ENCODE measurements around the gene WDR45B.

GRCh38 chr17:82596296-82596695 lies 51.9 kb downstream of the WDR45B start:
- no peak for TF ChIP-seq YY1 (IDR thresholded peaks at IDR 0.05; ENCODE audit: low read depth)
- no peak for TF ChIP-seq CTCF (IDR thresholded peaks at IDR 0.05)
- TF ChIP-seq EZH2phosphoT487 (IDR thresholded peaks at IDR 0.05; ENCODE audit: borderline replicate concordance, low read depth): no peak
- TF ChIP-seq EP300 (IDR thresholded peaks at IDR 0.05; ENCODE audit: borderline replicate concordance in 1 of 2, low read depth in 1 of 2, low read length in 1 of 2): no peak
- no peak for TF ChIP-seq SMC3 (IDR thresholded peaks at IDR 0.05; ENCODE audit: low read depth, low read length)
- TF ChIP-seq TAF1 (IDR thresholded peaks at IDR 0.05; ENCODE audit: borderline replicate concordance, low read depth, low read length): no peak
- TF ChIP-seq RAD21 (IDR thresholded peaks at IDR 0.05; ENCODE audit: low read length): no peak
- TF ChIP-seq POLR2AphosphoS5 (IDR thresholded peaks at IDR 0.05; ENCODE audit: low read depth, low read length): no peak
- TF ChIP-seq CHD2 (IDR thresholded peaks at IDR 0.05; ENCODE audit: low read length, partially characterized antibody): no peak

All from SK-N-SH (cell line).